Measurements from ENCODE around the gene TMEM30A. TPM values are rescaled to one million over a fixed set of nuclear protein-coding genes. Genes with fewer than 3 reads are reported as not detected.
A peak's percentile ranks its signal among the peaks of the same experiment; 100 is the strongest.

The TMEM30A gene
- total RNA-seq, 4 donors from 2014 or later = 87.6 to 102 (median 91.9) TPM

GRCh38 chr6:75257343-75258087 is 27.1 kb downstream of the TMEM30A start:
- intact Hi-C loops (cut with DNase I) = no loop called here
- TF ChIP-seq POLR2AphosphoS5 (IDR thresholded peaks at IDR 0.05) (no peak), EP300 (IDR thresholded peaks at IDR 0.05) (no peak), CTCF (IDR thresholded peaks at IDR 0.05) (no peak), POLR2A (IDR thresholded peaks at IDR 0.05; ENCODE audit: low read depth) (no peak)
- Histone ChIP-seq H3K4me3 (no peak overlapping the region), H3K27me3 (no peaks in the 10 kb centered on the region), H3K4me1 (no peaks in the 10 kb centered on the region), H3K9me3 (no peaks in the 10 kb centered on the region), H3K36me3 (peaks cover 19 to 80% (median 52%) of the 10 kb centered on the region in 4 donors), H3K27ac (replicated peaks in 1 of 4) (no peak overlapping the region)
- WGBS = 96% methylated on average over 1 of the region's 1 CpG
- DNase-seq (ENCODE audit: extremely low spot score) = no peak

GRCh38 chr6:75250552-75250951 is 34.0 kb downstream of the TMEM30A start:
- Histone ChIP-seq H3K27ac (replicated peaks in 1 of 4) (no peak overlapping the region), H3K9me3 (no peaks in the 10 kb centered on the region), H3K27me3 (no peaks in the 10 kb centered on the region), H3K4me3 (no peak overlapping the region), H3K36me3 (peaks cover 0 to 28% (median 11%) of the 10 kb centered on the region in 4 donors), H3K4me1 (no peaks in the 10 kb centered on the region)
- DNase-seq (ENCODE audit: extremely low spot score) = no peak
- 94% methylated on average over 2 of the region's 2 CpGs for WGBS
- intact Hi-C loops (cut with DNase I) = no loop called here
- TF ChIP-seq CTCF (IDR thresholded peaks at IDR 0.05) (no peak), EP300 (IDR thresholded peaks at IDR 0.05) (no peak), POLR2AphosphoS5 (IDR thresholded peaks at IDR 0.05) (no peak), POLR2A (IDR thresholded peaks at IDR 0.05; ENCODE audit: low read depth) (no peak)

GRCh38 chr6:75249837-75250236 is 34.8 kb downstream of the TMEM30A start:
- no peak for DNase-seq (ENCODE audit: extremely low spot score)
- Histone ChIP-seq H3K4me1 (peaks cover 0 to 3% (median under 1%) of the 10 kb centered on the region in 4 donors), H3K4me3 (no peak overlapping the region), H3K27ac (replicated peaks in 1 of 4) (no peak overlapping the region), H3K9me3 (no peaks in the 10 kb centered on the region), H3K27me3 (no peaks in the 10 kb centered on the region), H3K36me3 (peaks cover 0 to 22% (median 8%) of the 10 kb centered on the region in 4 donors)
- intact Hi-C loops (cut with DNase I) = no loop called here
- TF ChIP-seq CTCF (IDR thresholded peaks at IDR 0.05) = no peak
- no peak for TF ChIP-seq POLR2AphosphoS5 (IDR thresholded peaks at IDR 0.05)
- no peak for TF ChIP-seq EP300 (IDR thresholded peaks at IDR 0.05)
- no peak for TF ChIP-seq POLR2A (IDR thresholded peaks at IDR 0.05; ENCODE audit: low read depth)

- 64% methylated on average over 2 of the region's 2 CpGs for WGBS
- Histone ChIP-seq H3K27me3 (no peaks in the 10 kb centered on the region), H3K9me3 (no peaks in the 10 kb centered on the region), H3K36me3 (peaks cover 0 to 4% (median 0%) of the 10 kb centered on the region in 4 donors), H3K4me1 (peaks cover 13 to 24% (median 24%) of the 10 kb centered on the region in 4 donors), H3K4me3 (no peak overlapping the region), H3K27ac (replicated peaks in 1 of 4) (no peak overlapping the region)
- DNase-seq (ENCODE audit: extremely low spot score) = no peak
- TF ChIP-seq EP300 (IDR thresholded peaks at IDR 0.05) (no peak), POLR2AphosphoS5 (IDR thresholded peaks at IDR 0.05) (no peak)
- intact Hi-C loops (cut with DNase I) = no loop called here
Measured at GRCh38 chr6:75246386-75246785, 38.2 kb downstream of the TMEM30A start.

- 20% methylated on average over 15 of the region's 15 CpGs for WGBS
- intact Hi-C loops (cut with DNase I) = no loop called here
- no peak for DNase-seq (ENCODE audit: extremely low spot score)
Measured at GRCh38 chr6:75244063-75244584, 40.5 kb downstream of the TMEM30A start.

More at GRCh38 chr6:75244063-75244584, 40.5 kb downstream of the TMEM30A start:
- H3K36me3 ChIP-seq = peaks cover 8 to 21% (median 14%) of the 10 kb centered on the region in 4 donors
- no peaks in the 10 kb centered on the region for H3K9me3 ChIP-seq
- no peaks in the 10 kb centered on the region for H3K27me3 ChIP-seq
- TF ChIP-seq POLR2A (IDR thresholded peaks at IDR 0.05; ENCODE audit: low read depth) (no peak), CTCF (IDR thresholded peaks at IDR 0.05) (no peak), EP300 (IDR thresholded peaks at IDR 0.05) (no peak), POLR2AphosphoS5 (IDR thresholded peaks at IDR 0.05) (no peak)
- peaks cover 15 to 38% (median 32%) of the 10 kb centered on the region in 4 donors for H3K4me1 ChIP-seq
- peak overlapping the region; percentile 70 to 86 (median 76) for H3K4me3 ChIP-seq
- H3K27ac ChIP-seq (replicated peaks in 1 of 4) = peak overlapping the region; percentile 90 to 93 (median 92)
